B cell (primary cell): ENCODE measurements around the gene RHPN2. TPM values are rescaled to one million over a fixed set of nuclear protein-coding genes. Genes with fewer than 3 reads are reported as not detected.

ENCODE experiments used
- ATAC-seq: fragments of 200-7000 bp; cut with Tn5 transposase; one replicate; pipeline ENCODE4 v1.10.0; 2021; ENCODE audit warnings: low read depth, mild to moderate bottlenecking, moderate number of reproducible peaks, moderate library complexity
- CTCF ChIA-PET: fragments of 350-600 bp; sonication (Branson Sonifier 250); formaldehyde crosslinking; loops from one replicate; lab custom pipeline; 2021; ENCODE audit warnings: antibody characterized with exemption, inconsistent platforms; lab: Charles Lee
- POLR2A ChIA-PET: fragments of 350-600 bp; sonication (Branson Sonifier 250); formaldehyde crosslinking; loops from one replicate; lab custom pipeline; 2021; ENCODE audit warnings: antibody characterized with exemption; lab: Charles Lee
- DNase-seq: peaks from one replicate; pipeline ENCODE4 v3.0.0; 2013
- H2AFZ ChIP-seq: 2 replicates; pipeline ENCODE4 v1.6.1; 2012; ENCODE audit warnings: mild to moderate bottlenecking, low read depth, low read length; ENCODE audit not compliant: insufficient read depth, poor library complexity, severe bottlenecking
- H3K27ac ChIP-seq, 2 donors: 1 replicate in 1 of 2; 2 replicates in 1 of 2; pipeline ENCODE4 v1.5.1; 2012 to 2013; ENCODE audit warnings: low read length in 2 of 2, mild to moderate bottlenecking in 2 of 2, moderate library complexity in 1 of 2
- H3K27me3 ChIP-seq, 4 experiments: fragments of 200-600 bp in 1 of 4; sonication (generic) in 1 of 4; replicated peaks in 1 of 4; 1 replicate in 2 of 4; 2 replicates in 2 of 4; pipeline versions ENCODE4 v1.6.1 to v1.7.0; 2013 to 2016; ENCODE audit warnings: low read length in 3 of 4, mild to moderate bottlenecking in 2 of 4, mixed read lengths in 1 of 4, moderate library complexity in 1 of 4; ENCODE audit not compliant: insufficient read depth in 4 of 4, control insufficient read depth in 3 of 4; ENCODE audit errors: control extremely low read depth in 1 of 4
- H3K36me3 ChIP-seq, 2 experiments: replicated peaks in 1 of 2; 1 replicate in 1 of 2; 2 replicates in 1 of 2; pipeline versions ENCODE4 v1.6.1 to v1.7.1; 2013; ENCODE audit warnings: low read length in 1 of 2; ENCODE audit not compliant: insufficient read depth in 2 of 2, control insufficient read depth in 1 of 2; ENCODE audit errors: control extremely low read depth in 1 of 2, extremely low read depth in 1 of 2
- H3K4me1 ChIP-seq, 2 donors: fragments of 200-600 bp in 1 of 2; sonication (generic) in 1 of 2; 1 replicate in 1 of 2; 2 replicates in 1 of 2; pipeline versions ENCODE4 v1.5.1 to v1.6.1; 2013 to 2017; ENCODE audit warnings: low read length in 2 of 2; ENCODE audit not compliant: control insufficient read depth in 2 of 2, insufficient read depth in 2 of 2
- H3K4me2 ChIP-seq: replicated peaks from 2 replicates; pipeline ENCODE3; 2012; ENCODE audit warnings: mild to moderate bottlenecking, low read depth, low read length; ENCODE audit not compliant: poor library complexity, severe bottlenecking
- H3K4me3 ChIP-seq, 5 experiments: fragments of 200-600 bp in 1 of 5; sonication (generic) in 1 of 5; 1 replicate in 3 of 5; 2 replicates in 2 of 5; pipeline versions ENCODE4 v1.5.1 to v1.7.0; 2011 to 2016; ENCODE audit warnings: low read length in 4 of 5, mild to moderate bottlenecking in 4 of 5, low read depth in 2 of 5, control low read depth in 1 of 5, moderate library complexity in 1 of 5; ENCODE audit not compliant: insufficient read depth in 1 of 5; ENCODE audit errors: control extremely low read depth in 1 of 5, extremely low read depth in 1 of 5
- H3K79me2 ChIP-seq: fragments of 200-600 bp; sonication (generic); one replicate; pipeline ENCODE4 v1.6.0; 2016; ENCODE audit warnings: low read length; ENCODE audit not compliant: control insufficient read depth, insufficient read depth
- H3K9ac ChIP-seq: fragments of 200-600 bp; sonication (generic); 2 replicates; pipeline ENCODE4 v1.6.1; 2017; ENCODE audit warnings: mild to moderate bottlenecking, low read length, moderate library complexity
- H3K9me3 ChIP-seq, 3 donors: one replicate each; pipeline versions ENCODE4 v1.6.1 to v1.7.1; 2013; ENCODE audit warnings: low read length in 2 of 3; ENCODE audit not compliant: control insufficient read depth in 2 of 3, insufficient read depth in 1 of 3; ENCODE audit errors: control extremely low read depth in 1 of 3
- H4K20me1 ChIP-seq: 2 replicates; pipeline ENCODE4 v1.6.0; 2012; ENCODE audit warnings: mild to moderate bottlenecking, low read length; ENCODE audit not compliant: insufficient read depth, control insufficient read depth, poor library complexity, severe bottlenecking
- H3K27ac Mint-ChIP-seq: one replicate; pipeline ENCODE4 v1.8.0; 2021; ENCODE audit warnings: mixed read lengths
- H3K27me3 Mint-ChIP-seq: one replicate; pipeline ENCODE4 v1.8.0; 2021; ENCODE audit warnings: mixed read lengths
- H3K4me1 Mint-ChIP-seq: one replicate; pipeline ENCODE4 v1.8.0; 2021; ENCODE audit warnings: mixed read lengths
- H3K4me3 Mint-ChIP-seq: one replicate; pipeline ENCODE4 v1.8.0; 2021; ENCODE audit warnings: mixed read lengths
- H3K9me3 Mint-ChIP-seq: one replicate; pipeline ENCODE4 v1.8.0; 2022; ENCODE audit warnings: mixed read lengths; ENCODE audit not compliant: insufficient read depth
- CTCF ChIP-seq: fragments of 200-600 bp; IDR thresholded peaks from one replicate; pipeline ENCODE4 v1.8.0; 2022; ENCODE audit warnings: antibody characterized with exemption, mild to moderate bottlenecking
- EZH2 ChIP-seq: IDR thresholded peaks from 2 replicates; pipeline ENCODE4 v1.6.1; 2012; ENCODE audit warnings: borderline replicate concordance, low read depth, mild to moderate bottlenecking, moderate library complexity, low read length; ENCODE audit not compliant: insufficient read depth, poor library complexity, severe bottlenecking
- WGBS: methylation state at CpG from one replicate; pipeline ENCODE4 v1.1.5; 2013; ENCODE audit warnings: missing lambda C conversion rate; ENCODE audit not compliant: insufficient coverage; 5-methylcytosine and 5-hydroxymethylcytosine counted together
- intact Hi-C: fragments of 100-400 bp; cut with micrococcal nuclease; formaldehyde crosslinking; loops from one replicate; pipeline ENCODE4 v1.10.0; 2022
- polyA plus RNA-seq: library from polyadenylated mRNA; depleted of rRNA; stranded (reverse); fragments of >200 nt; gene quantifications from 2 replicates; pipeline ENCODE4 v1.2.3, GENCODE V29; 2012
- total RNA-seq, 2 donors: library from RNA; stranded (reverse); fragments of 120-200 nt in 1 of 2; gene quantifications; 1 replicate in 1 of 2; 2 replicates in 1 of 2; pipeline versions ENCODE4 v1.2.3 to v1.2.4, GENCODE V29; 2013 to 2022

Gene RHPN2
- total and polyA plus RNA-seq, 2 donors (not counting 1 experiment from before 2014, with no cell fraction given) = 4.9 to 5.5 TPM

GRCh38 chr19:33100894-33101644, 36.4 kb upstream of the RHPN2 start:
- H3K4me3 ChIP-seq = no peak overlapping the region
- H3K9ac ChIP-seq = no peak overlapping the region
- H3K27ac ChIP-seq = no peak overlapping the region
- H3K79me2 ChIP-seq = no peaks in the 10 kb centered on the region
- Mint-ChIP-seq H3K27ac (no peak overlapping the region), H3K4me3 (no peak overlapping the region), H3K9me3 (no peaks in the 10 kb centered on the region), H3K4me1 (no peaks in the 10 kb centered on the region), H3K27me3 (no peaks in the 10 kb centered on the region)
- peaks cover 0 to 42% of the 10 kb centered on the region in 2 experiments for H3K36me3 ChIP-seq
- no peak overlapping the region for H3K4me2 ChIP-seq
- no peak for TF ChIP-seq EZH2
- no peak for TF ChIP-seq CTCF
- H2AFZ ChIP-seq = no peak overlapping the region
- CTCF ChIA-PET = no interaction called here
- intact Hi-C loops = no loop called here
- DNase-seq = no peak
- 96% methylated on average over 4 of the region's 10 CpGs for WGBS
- no peaks in the 10 kb centered on the region for H3K9me3 ChIP-seq
- no peaks in the 10 kb centered on the region for H3K4me1 ChIP-seq
- POLR2A ChIA-PET = no interaction called here
- no peaks in the 10 kb centered on the region for H3K27me3 ChIP-seq
- no peak for ATAC-seq
- no peaks in the 10 kb centered on the region for H4K20me1 ChIP-seq

- H3K79me2 ChIP-seq = no peaks in the 10 kb centered on the region
- no peaks in the 10 kb centered on the region for H4K20me1 ChIP-seq
- intact Hi-C loops = no loop called here
- H3K4me2 ChIP-seq = no peak overlapping the region
- ATAC-seq = no peak
- no peak overlapping the region for H3K4me3 Mint-ChIP-seq
- CTCF ChIA-PET = no interaction called here
- H3K27ac Mint-ChIP-seq = no peak overlapping the region
- H3K4me3 ChIP-seq = no peak overlapping the region
- no peak for DNase-seq
- H3K27ac ChIP-seq = no peak overlapping the region
- no peaks in the 10 kb centered on the region for H3K9me3 ChIP-seq
- no peaks in the 10 kb centered on the region for H3K4me1 ChIP-seq
- WGBS = 84% methylated on average over 2 of the region's 4 CpGs
- POLR2A ChIA-PET = interaction anchor here (0.6 kb wide), 1 partner anchor 30 kb away, joined by 3 read pairs; no protein-coding TSS in a partner anchor
- H2AFZ ChIP-seq = no peak overlapping the region
- peaks cover 4 to 60% of the 10 kb centered on the region in 2 experiments for H3K36me3 ChIP-seq
- TF ChIP-seq CTCF (no peak), EZH2 (no peak)
- no peaks in the 10 kb centered on the region for H3K9me3 Mint-ChIP-seq
- no peak overlapping the region for H3K9ac ChIP-seq
- H3K4me1 Mint-ChIP-seq = no peaks in the 10 kb centered on the region
- no peaks in the 10 kb centered on the region for H3K27me3 Mint-ChIP-seq
- no peaks in the 10 kb centered on the region for H3K27me3 ChIP-seq
These were observed 33.4 kb upstream of the RHPN2 start for GRCh38 chr19:33098055-33098534.
